Measurements from ENCODE around the gene PRELP. TPM values are rescaled to one million over a fixed set of nuclear protein-coding genes. Genes with fewer than 3 reads are reported as not detected.

The PRELP gene
- total RNA-seq, 1 experiment from 2014 or later: not detected

DNA sequence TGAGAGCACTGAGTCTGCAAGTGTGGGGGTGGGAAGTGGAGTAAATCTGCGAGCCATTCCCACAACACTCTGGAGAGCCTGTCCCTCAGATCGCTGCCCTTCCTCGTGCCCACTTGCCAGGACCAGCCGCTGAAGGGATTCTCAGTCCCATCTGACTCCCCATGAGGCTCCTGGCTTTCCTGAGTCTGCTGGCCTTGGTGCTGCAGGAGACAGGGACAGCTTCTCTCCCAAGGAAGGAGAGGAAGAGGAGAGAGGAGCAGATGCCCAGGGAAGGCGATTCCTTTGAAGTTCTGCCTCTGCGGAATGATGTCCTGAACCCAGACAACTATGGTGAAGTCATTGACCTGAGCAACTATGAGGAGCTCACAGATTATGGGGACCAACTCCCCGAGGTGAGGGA lies 20.2 kb downstream of the PRELP start:
- ChIA-PET POLR2A (no interaction called here), CTCF (no interaction called here)
- no peak overlapping the region for H3K27ac ChIP-seq (ENCODE audit: low read length)
- ATAC-seq (no peak), DNase-seq (ENCODE audit: low read depth, low spot score) (no peak)
- intact Hi-C loops (cut with micrococcal nuclease; ENCODE audit: unreplicated experiment) (no loop called here), in situ Hi-C loops (cut with HindIII; ENCODE audit: low pct_unique_long_range_greater_than_20kb, low sequenced_read_pairs) (no loop called here)
- no peaks in the 10 kb centered on the region for H3K4me1 ChIP-seq (ENCODE audit: control insufficient read depth, insufficient read depth, low read length)
- BruUV-seq (replicated peaks): no TSS peak
- H3K9me3 ChIP-seq (ENCODE audit: control insufficient read depth, insufficient read depth, low read depth, low read length): no peaks in the 10 kb centered on the region
- no peak for TF ChIP-seq SIN3A (IDR thresholded peaks at IDR 0.05; ENCODE audit: borderline replicate concordance, insufficient read depth, low read depth, low read length)
- TF ChIP-seq TCF7L2 (IDR thresholded peaks at IDR 0.05; ENCODE audit: low read depth, low read length): no peak
- no peak for TF ChIP-seq POLR2AphosphoS5 (IDR thresholded peaks at IDR 0.05; ENCODE audit: low read depth, low read length)
- TF ChIP-seq REST (IDR thresholded peaks at IDR 0.05; ENCODE audit: insufficient read depth in 1 of 2, low read depth in 2 of 2, low read length in 1 of 2): no peak
- TF ChIP-seq CTCF (IDR thresholded peaks at IDR 0.05): no peak
- H3K4me3 ChIP-seq (ENCODE audit: low read depth in 2 of 2, low read length in 2 of 2): no peak overlapping the region
- peaks cover 3% of the 10 kb centered on the region; the same call in 1 of the 2 replicates for H3K27me3 ChIP-seq (ENCODE audit: control insufficient read depth, insufficient read depth, low read length)
- H3K36me3 ChIP-seq (ENCODE audit: control insufficient read depth, insufficient read depth, low read length): no peaks in the 10 kb centered on the region

- Histone ChIP-seq H3K36me3 (ENCODE audit: control insufficient read depth, insufficient read depth, low read length) (no peaks in the 10 kb centered on the region), H3K4me3 (ENCODE audit: low read depth in 2 of 2, low read length in 2 of 2) (no peak overlapping the region), H3K27me3 (ENCODE audit: control insufficient read depth, insufficient read depth, low read length) (peaks cover 2% of the 10 kb centered on the region; the same call in 1 of the 2 replicates), H3K27ac (ENCODE audit: low read length) (no peak overlapping the region), H3K4me1 (ENCODE audit: control insufficient read depth, insufficient read depth, low read length) (no peaks in the 10 kb centered on the region), H3K9me3 (ENCODE audit: control insufficient read depth, insufficient read depth, low read depth, low read length) (no peaks in the 10 kb centered on the region)
- BruUV-seq (replicated peaks): no TSS peak
- no peak for ATAC-seq
- CTCF ChIA-PET: interaction anchor here (0.7 to 1.0 kb wide), 2 partner anchors 9 to 224 kb away, joined by 3 to 4 read pairs; no protein-coding TSS in a partner anchor
- TF ChIP-seq CTCF (IDR thresholded peaks at IDR 0.05) (no peak), TCF7L2 (IDR thresholded peaks at IDR 0.05; ENCODE audit: low read depth, low read length) (no peak), SIN3A (IDR thresholded peaks at IDR 0.05; ENCODE audit: borderline replicate concordance, insufficient read depth, low read depth, low read length) (no peak), POLR2AphosphoS5 (IDR thresholded peaks at IDR 0.05; ENCODE audit: low read depth, low read length) (no peak), REST (IDR thresholded peaks at IDR 0.05; ENCODE audit: insufficient read depth in 1 of 2, low read depth in 2 of 2, low read length in 1 of 2) (no peak)
- in situ Hi-C loops (cut with HindIII; ENCODE audit: low pct_unique_long_range_greater_than_20kb, low sequenced_read_pairs) (no loop called here), intact Hi-C loops (cut with micrococcal nuclease; ENCODE audit: unreplicated experiment) (no loop called here)
- DNase-seq (ENCODE audit: low read depth, low spot score): no peak
- POLR2A ChIA-PET: no interaction called here
These were observed 21.7 kb downstream of the PRELP start for GRCh38 chr1:203497269-203497777.
